Measurements from ENCODE around the gene NOD1. TPM values are rescaled to one million over a fixed set of nuclear protein-coding genes. Genes with fewer than 3 reads are reported as not detected.

NOD1 gene
- 10.0 and 11.4 TPM in 2 replicates for total RNA-seq

GRCh38 chr7:30478349-30479201, at the start of gene NOD1:
Gene NOD1, minus strand, starts transcription at chr7:30478784. Its CDS starts 21,863 bp downstream, at chr7:30456921.

GRCh38 chr7:30504301-30505173, 26.0 kb upstream of the NOD1 start, which contains the start of gene GGCT:
Gene GGCT, minus strand, starts transcription at chr7:30504829. Its CDS starts 120 bp downstream, at chr7:30504709.

Other genes starting within 250 kb of the NOD1 start
- 4.0 and 6.3 TPM in 2 replicates for gene ZNRF2, start 194.2 kb downstream of the NOD1 start, total RNA-seq
- gene GGCT, start 26.0 kb upstream of the NOD1 start, total RNA-seq: 24.6 and 31.6 TPM in 2 replicates
- 257 and 270 TPM in 2 replicates for gene GARS1, start 116.1 kb upstream of the NOD1 start, total RNA-seq
- not detected in 2 replicates for gene CRHR2, start 203.7 kb upstream of the NOD1 start, total RNA-seq